Right lobe of liver (tissue), 6 donors: ENCODE results near the gene GARIN5A. TPM values are rescaled to one million over a fixed set of nuclear protein-coding genes. Genes with fewer than 3 reads are reported as not detected.

ENCODE experiments used
- ATAC-seq, 4 donors: fragments of 200-7000 bp; cut with Tn5 transposase; one replicate each; pipeline ENCODE4 v1.9.1; 2020; ENCODE audit warnings: mild to moderate bottlenecking in 4 of 4, moderate library complexity in 4 of 4
- DNase-seq, 3 donors: peaks; one replicate each; pipeline ENCODE4 v3.0.0-alpha.2; 2020
- H3K27ac ChIP-seq, 3 donors: fragments of 200-600 bp; one replicate each; pipeline ENCODE4 v1.8.0; 2022
- H3K27me3 ChIP-seq, 2 donors: fragments of 200-600 bp; one replicate each; pipeline ENCODE4 v1.8.0; 2022
- H3K36me3 ChIP-seq, 4 donors: fragments of 200-600 bp; sonication (generic) in 1 of 4; one replicate each; pipeline versions ENCODE4 v1.5.1 to v1.8.0; 2017 to 2022; ENCODE audit warnings: control low read depth in 1 of 4
- H3K4me1 ChIP-seq, 4 donors: fragments of 200-600 bp; sonication (generic) in 1 of 4; one replicate each; pipeline versions ENCODE4 v1.5.1 to v1.8.0; 2017 to 2022; ENCODE audit warnings: control low read depth in 1 of 4
- H3K4me3 ChIP-seq, 3 donors: fragments of 200-600 bp; one replicate each; pipeline ENCODE4 v1.8.0; 2022
- H3K9me3 ChIP-seq, 4 donors: fragments of 200-600 bp; sonication (generic) in 1 of 4; one replicate each; pipeline versions ENCODE4 v1.5.1 to v1.8.0; 2017 to 2022; ENCODE audit warnings: control low read depth in 1 of 4
- CTCF ChIP-seq, 4 donors: fragments of 200-600 bp in 3 of 4; fragments of 450-650 bp in 1 of 4; IDR thresholded peaks; one replicate each; pipeline versions ENCODE4 v1.5.1 to v1.8.0; 2016 to 2022; ENCODE audit warnings: antibody characterized with exemption in 4 of 4, mild to moderate bottlenecking in 2 of 4
- POLR2A ChIP-seq: fragments of 450-650 bp; IDR thresholded peaks from one replicate; pipeline ENCODE4 v1.6.1; 2017; ENCODE audit warnings: antibody characterized with exemption, mild to moderate bottlenecking
- WGBS: methylation state at CpG from one replicate; pipeline ENCODE4 v1.1.6; 2018; ENCODE audit warnings: low coverage, low lambda C conversion rate; ENCODE audit not compliant: insufficient coverage; ENCODE audit errors: missing lambda C conversion rate; 5-methylcytosine and 5-hydroxymethylcytosine counted together
- intact Hi-C, 2 donors: fragments of 100-400 bp; cut with DNase I; formaldehyde crosslinking; loops; one replicate each; pipeline versions ENCODE4 v1.11.2 to v1.14.1; 2022
- total RNA-seq, 6 experiments: library from RNA; depleted of rRNA in 2 of 6; stranded (reverse); fragments of >200 nt in 2 of 6; fragmentation: NEBNext Ultra II Directional in 3 of 6; extraction: Animal tissue kit (Norgen Biotek cat#: 25700) in 3 of 6; gene quantifications; one replicate each; pipeline versions ENCODE4 v1.1.0 to v1.2.4, GENCODE V29; 2016 to 2023
- donor health status: DM: no; HTN: yes; CAD: no.
- donor health status: DM: no; HTN: no; CAD: no.
- donor health status: DM: no; HTN: no; CAD: no.
- donor health status: DM: no; HTN: yes; CAD: no.
- donor health status: DM: no; HTN: yes; CAD: no.

GARIN5A gene
- total RNA-seq, 6 experiments from 2014 or later = 0.68 to 2.3 (median 1.5) TPM

- no peak for TF ChIP-seq CTCF (IDR thresholded peaks at IDR 0.05)
- no peak for TF ChIP-seq POLR2A
- Histone ChIP-seq H3K4me1 (no peaks in the 10 kb centered on the region), H3K27me3 (no peaks in the 10 kb centered on the region), H3K9me3 (no peaks in the 10 kb centered on the region), H3K36me3 (no peaks in the 10 kb centered on the region), H3K4me3 (no peak overlapping the region), H3K27ac (no peak overlapping the region)
- whole genome bisulfite sequencing = 21% methylated on average over 3 of the region's 3 CpGs
- ATAC-seq (no peak), DNase-seq (no peak)
- intact Hi-C loops = no loop called here
These were observed 56.5 kb downstream of the GARIN5A start for GRCh38 chr19:50420127-50420526.

- 13% methylated on average over 3 of the region's 8 CpGs for WGBS
- no peak for DNase-seq
- no peak overlapping the region for H3K4me3 ChIP-seq
- no peaks in the 10 kb centered on the region for H3K27me3 ChIP-seq
- H3K4me1 ChIP-seq = no peaks in the 10 kb centered on the region
- no peak for ATAC-seq
- no peaks in the 10 kb centered on the region for H3K36me3 ChIP-seq
- TF ChIP-seq CTCF (IDR thresholded peaks at IDR 0.05) (no peak), POLR2A (no peak)
- H3K27ac ChIP-seq = no peak overlapping the region
- no peaks in the 10 kb centered on the region for H3K9me3 ChIP-seq
- intact Hi-C loops = no loop called here
These were observed 57.0 kb downstream of the GARIN5A start for GRCh38 chr19:50419580-50420035.

GRCh38 chr19:50419022-50419579 is 57.5 kb downstream of the GARIN5A start:
- Histone ChIP-seq H3K36me3 (no peaks in the 10 kb centered on the region), H3K4me3 (no peak overlapping the region), H3K9me3 (no peaks in the 10 kb centered on the region), H3K27me3 (no peaks in the 10 kb centered on the region), H3K4me1 (no peaks in the 10 kb centered on the region), H3K27ac (no peak overlapping the region)
- intact Hi-C loops = no loop called here
- no peak for TF ChIP-seq POLR2A
- TF ChIP-seq CTCF (IDR thresholded peaks at IDR 0.05) = no peak
- no peak for DNase-seq
- WGBS = 11% methylated on average over 13 of the region's 14 CpGs
- ATAC-seq = no peak

GRCh38 chr19:50418176-50419021 is 58.2 kb downstream of the GARIN5A start, which contains the start of gene SPIB:
SPIB (plus strand) TSS chr19:50418938; CDS start chr19:50418963, 25 bp downstream.
- Histone ChIP-seq H3K27ac (no peak within 1 kb of the TSS), H3K4me3 (no peak within 1 kb of the TSS), H3K27me3 (no peaks in the 10 kb centered on the region), H3K36me3 (no peaks in the 10 kb centered on the region), H3K9me3 (no peaks in the 10 kb centered on the region), H3K4me1 (no peaks in the 10 kb centered on the region)
- 30% methylated on average over 16 of the region's 34 CpGs for WGBS
- ATAC-seq (no peak), DNase-seq (no peak)
- TF ChIP-seq CTCF (IDR thresholded peaks at IDR 0.05) (no peak), POLR2A (no peak)
- intact Hi-C loops = no loop called here
